Measurements from ENCODE around the gene RNF4.

GRCh38 chr4:2510351-2511259, 41.7 kb downstream of the RNF4 start:
- TF ChIP-seq CTCF (conservative IDR thresholded peaks at IDR 0.05 in 1 of 2, IDR thresholded peaks at IDR 0.05 in 1 of 2; ENCODE audit: low read depth in 1 of 2, low read length in 2 of 2) (no peak), EZH2 (IDR thresholded peaks at IDR 0.05; ENCODE audit: low read length, missing control alignments) (no peak)

Data from fibroblast of lung (primary cell).